ENCODE measurements around the gene LIX1.

- TF ChIP-seq CTCF (conservative IDR thresholded peaks at IDR 0.05; ENCODE audit: low read depth, low read length) (no peak), EZH2 (IDR thresholded peaks at IDR 0.05; ENCODE audit: low read length, unreplicated experiment) (no peak)
Measured at GRCh38 chr5:97078958-97079743, 63.3 kb downstream of the LIX1 start.
